Breast epithelium (tissue), 4 donors: Measurements from ENCODE around the gene FYCO1. TPM values are rescaled to one million over a fixed set of nuclear protein-coding genes. Genes with fewer than 3 reads are reported as not detected.
A peak's percentile ranks its signal among the peaks of the same experiment; 100 is the strongest.
"Not testable (repeated sequence)": the region's sequence is repeated elsewhere in the genome, so short reads cannot be mapped to it uniquely, and the experiment has no call there.

ENCODE experiments used
- DNase-seq, 2 donors: peaks; one replicate each; pipeline ENCODE4 v3.0.0-alpha.2; 2019; ENCODE audit warnings: low spot score in 2 of 2
- H3K27ac ChIP-seq, 2 donors: fragments of 200-600 bp; sonication (generic) in 1 of 2; one replicate each; pipeline ENCODE4 v1.5.1; 2016 to 2019; ENCODE audit warnings: mild to moderate bottlenecking in 1 of 2
- H3K27me3 ChIP-seq, 2 donors: fragments of 200-600 bp; sonication (generic) in 1 of 2; one replicate each; pipeline versions ENCODE4 v1.5.1 to v1.6.0; 2017 to 2019; ENCODE audit warnings: control low read depth in 1 of 2, mild to moderate bottlenecking in 1 of 2
- H3K36me3 ChIP-seq: fragments of 200-600 bp; one replicate; pipeline ENCODE4 v1.5.1; 2019
- H3K4me1 ChIP-seq, 2 donors: fragments of 200-600 bp; sonication (generic); one replicate each; pipeline ENCODE4 v1.5.1; 2016 to 2019; ENCODE audit warnings: control low read depth in 1 of 2
- H3K4me3 ChIP-seq, 3 donors: fragments of 200-600 bp; sonication (generic); 1 replicate in 2 of 3; 2 replicates in 1 of 3; pipeline ENCODE4 v1.5.1; 2016 to 2019; ENCODE audit warnings: mild to moderate bottlenecking in 3 of 3, moderate library complexity in 2 of 3
- H3K9me3 ChIP-seq, 2 donors: fragments of 200-600 bp; sonication (generic) in 1 of 2; one replicate each; pipeline ENCODE4 v1.5.1; 2016 to 2019; ENCODE audit warnings: control low read depth in 1 of 2
- POLR2A ChIP-seq: fragments of 450-650 bp; IDR thresholded peaks from one replicate; pipeline ENCODE4 v1.6.1; 2016; ENCODE audit warnings: antibody characterized with exemption, mild to moderate bottlenecking, moderate library complexity
- POLR2AphosphoS5 ChIP-seq, 3 donors: sonication (generic); formaldehyde crosslinking; IDR thresholded peaks; one replicate each; pipeline ENCODE4 v1.6.1; 2017; ENCODE audit warnings: antibody characterized with exemption in 3 of 3
- intact Hi-C: fragments of 100-400 bp; cut with DNase I; formaldehyde crosslinking; loops from one replicate; pipeline ENCODE4 v1.15.1; 2023; ENCODE audit warnings: low total_unique reads
- total RNA-seq, 3 donors: library from RNA; depleted of rRNA; stranded (reverse); fragments of >200 nt; gene quantifications; one replicate each; pipeline ENCODE4 v1.1.0, GENCODE V29; 2016
- TF ChIP-seq, protein P1 (sequence below), 3 donors: fragments of 450-650 bp; IDR thresholded peaks; one replicate each; pipeline ENCODE4 v1.5.1; 2016 to 2017; ENCODE audit warnings: antibody characterized with exemption in 3 of 3, mild to moderate bottlenecking in 3 of 3, moderate library complexity in 3 of 3

Gene FYCO1
- 10 to 100 TPM; 40.7 to 48.2 (median 44.6) TPM for total RNA-seq

DNA sequence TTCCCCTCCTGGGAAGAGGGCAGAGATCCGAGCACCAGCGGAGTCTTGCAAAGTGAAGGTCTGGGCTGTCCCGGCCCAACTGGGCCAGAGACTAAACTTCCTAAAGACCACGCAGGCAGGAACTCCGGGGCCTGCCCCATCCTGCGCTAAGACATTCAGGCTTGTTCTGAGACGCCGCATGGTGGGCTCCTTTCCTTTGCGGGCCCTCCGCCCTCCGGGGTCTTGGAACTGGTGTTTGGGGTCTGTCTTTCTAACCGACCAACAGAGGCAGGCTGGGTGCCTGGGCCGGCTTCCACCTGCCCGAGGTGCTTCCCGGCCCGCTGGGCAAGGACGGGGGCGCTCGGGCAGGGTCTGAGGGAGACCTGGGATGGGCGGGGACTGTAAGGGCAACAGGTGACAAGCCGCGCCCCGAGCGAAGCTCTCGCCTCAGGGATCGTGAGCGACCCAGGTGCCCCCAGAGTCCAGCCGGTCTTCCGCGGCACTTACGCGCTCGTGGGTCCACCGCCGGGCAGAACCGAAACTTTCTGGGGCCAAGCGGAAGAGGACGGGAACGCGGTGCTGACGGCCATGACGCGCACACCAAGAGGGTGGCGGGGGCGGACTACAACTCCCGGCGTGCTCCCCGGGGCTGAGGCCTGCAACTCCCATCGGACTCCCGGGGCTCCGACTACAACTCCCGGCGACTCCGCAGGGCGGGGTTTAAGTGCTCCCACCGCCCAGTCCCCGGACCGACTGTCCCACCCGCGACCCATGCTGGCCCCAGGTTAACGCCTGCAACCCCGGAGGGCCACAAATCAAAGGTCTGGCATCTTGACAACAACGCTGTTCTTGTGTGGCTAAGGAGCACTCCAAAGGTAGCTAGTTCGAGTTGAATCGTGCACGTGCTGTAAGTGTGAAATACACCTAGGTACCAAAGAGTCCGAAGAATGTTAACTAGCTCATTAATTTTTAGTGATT is at the start of gene FYCO1:
TSS of gene FYCO1 (minus strand) at position 589 of the 957 bp plus-strand sequence. CDS start 10,914 bp downstream, outside the sequence.
- peak within 1 kb of the TSS; percentile 92 to 94 for H3K27ac ChIP-seq
- intact Hi-C loops = no loop called here
- peak; percentile 90 to 93 for DNase-seq
- H3K4me3 ChIP-seq = peak within 1 kb of the TSS; percentile 83 to 92 (median 86)
- no peaks in the 10 kb centered on the region for H3K9me3 ChIP-seq
- H3K4me1 ChIP-seq = peaks cover 5 to 12% of the 10 kb centered on the region in 2 donors
- TF ChIP-seq, protein P1, sequence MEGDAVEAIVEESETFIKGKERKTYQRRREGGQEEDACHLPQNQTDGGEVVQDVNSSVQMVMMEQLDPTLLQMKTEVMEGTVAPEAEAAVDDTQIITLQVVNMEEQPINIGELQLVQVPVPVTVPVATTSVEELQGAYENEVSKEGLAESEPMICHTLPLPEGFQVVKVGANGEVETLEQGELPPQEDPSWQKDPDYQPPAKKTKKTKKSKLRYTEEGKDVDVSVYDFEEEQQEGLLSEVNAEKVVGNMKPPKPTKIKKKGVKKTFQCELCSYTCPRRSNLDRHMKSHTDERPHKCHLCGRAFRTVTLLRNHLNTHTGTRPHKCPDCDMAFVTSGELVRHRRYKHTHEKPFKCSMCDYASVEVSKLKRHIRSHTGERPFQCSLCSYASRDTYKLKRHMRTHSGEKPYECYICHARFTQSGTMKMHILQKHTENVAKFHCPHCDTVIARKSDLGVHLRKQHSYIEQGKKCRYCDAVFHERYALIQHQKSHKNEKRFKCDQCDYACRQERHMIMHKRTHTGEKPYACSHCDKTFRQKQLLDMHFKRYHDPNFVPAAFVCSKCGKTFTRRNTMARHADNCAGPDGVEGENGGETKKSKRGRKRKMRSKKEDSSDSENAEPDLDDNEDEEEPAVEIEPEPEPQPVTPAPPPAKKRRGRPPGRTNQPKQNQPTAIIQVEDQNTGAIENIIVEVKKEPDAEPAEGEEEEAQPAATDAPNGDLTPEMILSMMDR (IDR thresholded peaks at IDR 0.05) = no peak
- TF ChIP-seq POLR2A (peak; percentile 76), POLR2AphosphoS5 (IDR thresholded peaks at IDR 0.05) (peak; percentile 69 to 86 (median 72))
- no peaks in the 10 kb centered on the region for H3K27me3 ChIP-seq
- H3K36me3 ChIP-seq = no peaks in the 10 kb centered on the region

DNA sequence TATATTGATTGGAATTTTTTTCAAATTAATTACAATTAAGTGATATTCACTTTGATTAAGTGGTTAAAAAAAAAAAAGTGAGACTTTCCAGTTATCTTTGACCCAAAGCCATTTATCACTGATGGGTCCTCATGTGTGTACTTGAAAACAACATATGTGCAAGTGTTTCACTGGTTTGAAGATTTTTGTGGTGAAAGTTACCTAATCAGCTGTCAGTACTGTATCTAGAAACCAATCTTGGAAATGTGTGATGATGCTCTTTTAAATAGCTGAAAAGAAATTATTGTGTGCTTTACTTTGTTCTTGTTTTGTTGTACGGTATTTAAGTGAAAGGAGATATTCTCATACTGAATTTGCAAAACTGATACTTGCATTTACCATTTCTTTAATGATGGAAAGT is 43.3 kb upstream of the FYCO1 start:
- no peaks in the 10 kb centered on the region for H3K27me3 ChIP-seq
- intact Hi-C loops = no loop called here
- TF ChIP-seq POLR2A = no peak
- no peak for TF ChIP-seq POLR2AphosphoS5 (IDR thresholded peaks at IDR 0.05)

DNA sequence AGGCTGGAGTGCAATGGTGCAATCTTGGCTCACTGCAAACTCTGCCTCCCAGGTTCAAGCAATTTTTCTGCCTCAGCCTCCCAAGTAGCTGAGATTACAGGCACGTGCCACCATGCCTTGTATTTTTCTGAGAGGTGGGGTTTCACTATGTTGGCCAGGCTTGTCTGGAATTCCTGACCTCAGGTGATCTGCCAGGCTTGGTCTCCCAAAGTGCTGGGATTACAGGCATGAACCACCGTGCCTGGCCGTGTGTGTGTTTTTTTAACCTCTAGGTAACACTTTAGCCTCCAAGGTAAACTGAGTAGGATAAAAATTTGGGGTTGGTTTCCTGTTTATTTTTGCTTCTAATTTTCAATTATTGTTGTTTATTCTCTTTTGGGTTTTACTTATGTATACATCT is 42.4 kb upstream of the FYCO1 start:
- intact Hi-C loops, DNase-seq, H3K36me3 ChIP-seq, H3K9me3 ChIP-seq, H3K4me3 ChIP-seq, H3K4me1 ChIP-seq, H3K27me3 ChIP-seq, H3K27ac ChIP-seq: not testable (repeated sequence)

More for the DNA sequence above, 43.3 kb upstream of the FYCO1 start:
- Histone ChIP-seq H3K27ac (no peak overlapping the region), H3K4me1 (no peaks in the 10 kb centered on the region), H3K4me3 (no peak overlapping the region), H3K9me3 (no peaks in the 10 kb centered on the region), H3K36me3 (no peaks in the 10 kb centered on the region)
- DNase-seq = no peak

DNA sequence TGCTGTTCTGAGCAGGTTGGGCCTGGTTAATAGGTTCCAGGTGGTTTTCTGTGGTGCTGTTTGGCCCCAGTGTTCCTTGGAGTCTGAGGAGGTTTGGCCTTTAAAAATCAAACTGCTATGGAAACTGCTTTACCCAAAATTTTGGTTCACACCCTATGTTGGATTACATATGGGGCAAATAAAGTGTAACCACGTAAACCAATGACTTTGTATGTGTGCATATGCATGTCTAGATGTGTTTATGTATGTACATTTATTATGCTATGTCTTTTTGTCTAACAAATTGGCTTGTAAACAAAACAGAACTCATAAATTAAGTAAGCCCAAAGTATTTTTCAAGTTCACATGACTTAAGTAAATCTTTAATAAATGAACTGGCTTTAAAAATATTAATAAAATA is 40.6 kb upstream of the FYCO1 start:
- TF ChIP-seq POLR2AphosphoS5 (IDR thresholded peaks at IDR 0.05) (no peak), POLR2A (no peak)
- TF ChIP-seq, protein P1 (IDR thresholded peaks at IDR 0.05) = no peak
- H3K4me3 ChIP-seq = no peak overlapping the region
- H3K27ac ChIP-seq = no peak overlapping the region
- H3K27me3 ChIP-seq = no peaks in the 10 kb centered on the region
- peaks cover 0 to 4% of the 10 kb centered on the region in 2 donors for H3K9me3 ChIP-seq
- no peak for DNase-seq
- intact Hi-C loops = no loop called here
- H3K36me3 ChIP-seq = no peaks in the 10 kb centered on the region
- no peaks in the 10 kb centered on the region for H3K4me1 ChIP-seq

DNA sequence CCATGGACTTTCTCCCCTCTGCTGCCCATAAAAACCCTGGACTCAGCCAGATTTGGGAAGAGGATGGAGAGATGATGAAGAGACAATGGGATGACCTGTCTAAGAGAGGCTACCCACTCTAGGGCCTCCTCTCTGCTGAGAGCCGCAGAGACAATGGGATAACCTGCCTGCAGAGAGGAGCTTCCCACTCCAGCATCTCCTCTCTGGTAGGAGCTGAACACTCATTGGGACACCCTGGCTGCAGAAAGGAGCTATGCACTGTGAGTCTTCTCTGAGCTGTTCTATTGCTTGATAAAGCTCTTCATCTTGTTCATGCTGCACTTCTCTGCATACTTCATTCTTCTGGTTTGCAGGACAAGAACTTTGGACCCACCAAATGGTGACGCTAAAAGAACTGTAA is 36.1 kb upstream of the FYCO1 start:
- Histone ChIP-seq H3K4me1 (no peaks in the 10 kb centered on the region), H3K27ac (no peak overlapping the region), H3K27me3 (no peaks in the 10 kb centered on the region), H3K4me3 (no peak overlapping the region), H3K9me3 (peaks cover 10 to 15% of the 10 kb centered on the region in 2 donors), H3K36me3 (no peaks in the 10 kb centered on the region)
- TF ChIP-seq POLR2A (no peak), POLR2AphosphoS5 (IDR thresholded peaks at IDR 0.05) (no peak)
- TF ChIP-seq, protein P1 (IDR thresholded peaks at IDR 0.05) = no peak
- DNase-seq = no peak
- intact Hi-C loops = no loop called here

DNA sequence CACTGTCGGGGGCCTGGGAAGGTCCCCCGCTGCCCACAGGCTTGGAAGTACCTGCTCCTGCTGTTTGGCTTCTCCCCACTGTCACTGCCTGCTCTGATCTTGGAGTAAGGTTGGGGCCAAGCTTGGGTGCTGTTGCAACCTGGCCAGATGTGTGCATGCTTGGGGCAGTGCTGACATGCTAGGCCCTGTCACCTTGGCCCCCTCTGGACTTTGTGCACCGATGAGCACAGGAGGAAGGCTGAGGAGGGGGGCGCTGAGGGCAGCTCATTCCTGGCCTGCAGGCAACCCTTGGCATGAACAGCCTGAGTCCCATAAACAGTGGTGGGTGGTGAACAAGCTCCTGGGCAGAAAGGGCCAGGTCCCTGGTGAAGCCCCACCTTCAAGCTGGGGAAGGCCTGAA is 35.6 kb upstream of the FYCO1 start:
- no peak for DNase-seq
- no peaks in the 10 kb centered on the region for H3K36me3 ChIP-seq
- no peak overlapping the region for H3K27ac ChIP-seq
- no peak overlapping the region for H3K4me3 ChIP-seq
- H3K9me3 ChIP-seq = peaks cover 10 to 15% of the 10 kb centered on the region in 2 donors
- H3K4me1 ChIP-seq = no peaks in the 10 kb centered on the region
- TF ChIP-seq, protein P1 (IDR thresholded peaks at IDR 0.05) = no peak
- TF ChIP-seq POLR2A (no peak), POLR2AphosphoS5 (IDR thresholded peaks at IDR 0.05) (no peak)
- intact Hi-C loops = no loop called here
- H3K27me3 ChIP-seq = no peaks in the 10 kb centered on the region
